CD8-positive, alpha-beta memory T cell (primary cell): ENCODE data around the gene NADSYN1. TPM values are rescaled to one million over a fixed set of nuclear protein-coding genes. Genes with fewer than 3 reads are reported as not detected.
"Not testable (repeated sequence)": the region's sequence is repeated elsewhere in the genome, so short reads cannot be mapped to it uniquely, and the experiment has no call there.

Source experiments
- CTCF ChIA-PET: fragments of 350-600 bp; sonication (Branson Sonifier 250); formaldehyde crosslinking; loops from one replicate; lab custom pipeline; 2021; ENCODE audit warnings: antibody characterized with exemption; lab: Charles Lee
- POLR2A ChIA-PET: fragments of 350-600 bp; sonication (Branson Sonifier 250); formaldehyde crosslinking; loops from one replicate; lab custom pipeline; 2021; ENCODE audit warnings: antibody characterized with exemption; lab: Charles Lee
- DNase-seq, 5 donors: peaks; one replicate each; pipeline versions ENCODE4 v3.0.0 to v3.0.0-alpha.2; 2020 to 2022; ENCODE audit warnings: mixed read lengths in 1 of 5
- H3K27ac ChIP-seq: one replicate; pipeline ENCODE4 v1.7.0; 2013; ENCODE audit warnings: low read depth, mild to moderate bottlenecking, low read length, moderate library complexity
- H3K27me3 ChIP-seq: 2 replicates; pipeline ENCODE4 v1.7.0; 2013; ENCODE audit warnings: low read length, mild to moderate bottlenecking; ENCODE audit not compliant: insufficient read depth, poor library complexity, severe bottlenecking
- H3K36me3 ChIP-seq: 2 replicates; pipeline ENCODE4 v1.7.0; 2013; ENCODE audit warnings: mild to moderate bottlenecking, low read length, moderate library complexity; ENCODE audit not compliant: insufficient read depth
- H3K4me1 ChIP-seq: 2 replicates; pipeline ENCODE4 v1.7.0; 2013; ENCODE audit warnings: mild to moderate bottlenecking, low read length, moderate library complexity; ENCODE audit not compliant: insufficient read depth
- H3K4me3 ChIP-seq: 2 replicates; pipeline ENCODE4 v1.7.0; 2013; ENCODE audit warnings: mild to moderate bottlenecking, low read length
- H3K9me3 ChIP-seq: 2 replicates; pipeline ENCODE4 v1.7.0; 2013; ENCODE audit warnings: mild to moderate bottlenecking, low read length
- H3K27ac Mint-ChIP-seq, 8 donors: one replicate each; pipeline ENCODE4 v1.8.0; 2020 to 2021; ENCODE audit warnings: mixed read lengths in 8 of 8, mild to moderate bottlenecking in 6 of 8, inconsistent platforms in 3 of 8, moderate library complexity in 3 of 8
- H3K27me3 Mint-ChIP-seq, 2 donors: one replicate each; pipeline ENCODE4 v1.8.0; 2020 to 2021; ENCODE audit warnings: mixed read lengths in 2 of 2, mild to moderate bottlenecking in 1 of 2, moderate library complexity in 1 of 2
- H3K36me3 Mint-ChIP-seq, 3 donors: one replicate each; pipeline ENCODE4 v1.8.0; 2020 to 2021; ENCODE audit warnings: mixed read lengths in 3 of 3, inconsistent platforms in 1 of 3, mild to moderate bottlenecking in 1 of 3
- H3K4me1 Mint-ChIP-seq, 3 donors: one replicate each; pipeline ENCODE4 v1.8.0; 2020 to 2021; ENCODE audit warnings: mixed read lengths in 3 of 3, inconsistent platforms in 1 of 3, mild to moderate bottlenecking in 1 of 3
- H3K4me3 Mint-ChIP-seq, 7 donors: one replicate each; pipeline ENCODE4 v1.8.0; 2020 to 2021; ENCODE audit warnings: mixed read lengths in 7 of 7, mild to moderate bottlenecking in 6 of 7, moderate library complexity in 4 of 7, inconsistent platforms in 2 of 7
- H3K9me3 Mint-ChIP-seq, 5 donors: one replicate each; pipeline ENCODE4 v1.8.0; 2020 to 2022; ENCODE audit warnings: mixed read lengths in 5 of 5, mild to moderate bottlenecking in 3 of 5, moderate library complexity in 2 of 5, inconsistent platforms in 1 of 5
- polyA plus RNA-seq: library from polyadenylated mRNA; unstranded; fragments of 300-500 nt; fragmentation: Illumina TruSeq; gene quantifications from one replicate; pipeline ENCODE4 v1.2.3, GENCODE V29; 2021
- total RNA-seq, 2 experiments: library from RNA; stranded (reverse); gene quantifications; one replicate each; pipeline ENCODE4 v1.2.3, GENCODE V29; 2021

NADSYN1 gene
- total and polyA plus RNA-seq, 3 experiments from 2014 or later, result 43.6 to 62.5 (median 60.3) TPM

GRCh38 chr11:71420455-71421241, 32.4 kb upstream of the NADSYN1 start:
- no peak overlapping the region for H3K4me3 Mint-ChIP-seq
- CTCF ChIA-PET, result no interaction called here

GRCh38 chr11:71421392-71421950, 31.5 kb upstream of the NADSYN1 start:
- Mint-ChIP-seq H3K27ac (no peak overlapping the region), H3K4me1 (no peaks in the 10 kb centered on the region), H3K36me3 (peaks cover 0 to 2% (median 0%) of the 10 kb centered on the region in 3 donors), H3K4me3 (no peak overlapping the region), H3K9me3 (no peaks in the 10 kb centered on the region), H3K27me3 (peaks cover 8 to 16% of the 10 kb centered on the region in 2 donors)
- ChIA-PET POLR2A (no interaction called here), CTCF (no interaction called here)
- no peaks in the 10 kb centered on the region for H3K36me3 ChIP-seq
- H3K27ac ChIP-seq, result no peak overlapping the region
- DNase-seq, result no peak
- H3K9me3 ChIP-seq, result no peaks in the 10 kb centered on the region
- H3K4me3 ChIP-seq, result no peak overlapping the region
- H3K27me3 ChIP-seq, result no peaks in the 10 kb centered on the region
- no peaks in the 10 kb centered on the region for H3K4me1 ChIP-seq

More at GRCh38 chr11:71420455-71421241, 32.4 kb upstream of the NADSYN1 start:
- Mint-ChIP-seq H3K9me3 (no peaks in the 10 kb centered on the region), H3K27ac (no peak overlapping the region), H3K27me3 (peaks cover 8 to 18% of the 10 kb centered on the region in 2 donors), H3K36me3 (peaks cover 0 to 2% (median 0%) of the 10 kb centered on the region in 3 donors), H3K4me1 (no peaks in the 10 kb centered on the region)
- DNase-seq, result no peak
- H3K9me3 ChIP-seq, result no peaks in the 10 kb centered on the region
- no peaks in the 10 kb centered on the region for H3K27me3 ChIP-seq
- POLR2A ChIA-PET, result no interaction called here
- H3K4me1 ChIP-seq, result no peaks in the 10 kb centered on the region
- H3K27ac ChIP-seq, result no peak overlapping the region
- H3K4me3 ChIP-seq, result no peak overlapping the region
- H3K36me3 ChIP-seq, result no peaks in the 10 kb centered on the region

GRCh38 chr11:71422318-71422717, 30.7 kb upstream of the NADSYN1 start:
- H3K36me3 ChIP-seq, H3K4me3 Mint-ChIP-seq, POLR2A ChIA-PET, DNase-seq, H3K9me3 ChIP-seq, H3K27ac Mint-ChIP-seq, CTCF ChIA-PET, H3K27me3 ChIP-seq, H3K27ac ChIP-seq, H3K4me1 ChIP-seq, H3K4me3 ChIP-seq, H3K36me3 Mint-ChIP-seq, H3K4me1 Mint-ChIP-seq, H3K9me3 Mint-ChIP-seq: not testable (repeated sequence)
- H3K27me3 Mint-ChIP-seq, result peaks cover 6 to 14% of the 10 kb centered on the region in 2 donors

- Mint-ChIP-seq H3K4me1 (no peaks in the 10 kb centered on the region), H3K4me3 (no peak overlapping the region), H3K27me3 (peaks cover 5 to 14% of the 10 kb centered on the region in 2 donors), H3K9me3 (no peaks in the 10 kb centered on the region), H3K36me3 (peaks cover 0 to 2% (median 0%) of the 10 kb centered on the region in 3 donors), H3K27ac (no peak overlapping the region)
- DNase-seq, result no peak
- Histone ChIP-seq H3K27me3 (no peaks in the 10 kb centered on the region), H3K4me1 (no peaks in the 10 kb centered on the region), H3K27ac (no peak overlapping the region), H3K4me3 (no peak overlapping the region), H3K9me3 (no peaks in the 10 kb centered on the region), H3K36me3 (no peaks in the 10 kb centered on the region)
- ChIA-PET POLR2A (no interaction called here), CTCF (no interaction called here)
Measured at GRCh38 chr11:71423181-71423790, 29.7 kb upstream of the NADSYN1 start.

GRCh38 chr11:71425409-71425808, 27.6 kb upstream of the NADSYN1 start:
- no peak overlapping the region for H3K4me3 ChIP-seq
- H3K9me3 Mint-ChIP-seq, result no peaks in the 10 kb centered on the region
- peaks cover 2 to 11% of the 10 kb centered on the region in 2 donors for H3K27me3 Mint-ChIP-seq
- ChIA-PET POLR2A (no interaction called here), CTCF (interaction anchor here (0.6 kb wide), 1 partner anchor 41 kb away, joined by 3 read pairs; no protein-coding TSS in a partner anchor)
- no peaks in the 10 kb centered on the region for H3K36me3 Mint-ChIP-seq
- no peaks in the 10 kb centered on the region for H3K36me3 ChIP-seq
- H3K4me3 Mint-ChIP-seq, result no peak overlapping the region
- H3K4me1 Mint-ChIP-seq, result no peaks in the 10 kb centered on the region
- no peak overlapping the region for H3K27ac ChIP-seq
- H3K9me3 ChIP-seq, result no peaks in the 10 kb centered on the region
- no peak for DNase-seq
- H3K27me3 ChIP-seq, result no peaks in the 10 kb centered on the region
- H3K4me1 ChIP-seq, result no peaks in the 10 kb centered on the region
- peak overlapping the region in 1 of 8 donors; percentile 70 for H3K27ac Mint-ChIP-seq

GRCh38 chr11:71425860-71426259, 27.1 kb upstream of the NADSYN1 start:
- no peak for DNase-seq
- no peak overlapping the region for H3K27ac ChIP-seq

GRCh38 chr11:71426413-71426812, 26.6 kb upstream of the NADSYN1 start:
- no peaks in the 10 kb centered on the region for H3K27me3 ChIP-seq
- CTCF ChIA-PET, result no interaction called here

More at GRCh38 chr11:71425860-71426259, 27.1 kb upstream of the NADSYN1 start:
- Mint-ChIP-seq H3K4me3 (no peak overlapping the region), H3K27ac (peak overlapping the region in 1 of 8 donors; percentile 7), H3K36me3 (no peaks in the 10 kb centered on the region), H3K27me3 (peaks cover 2 to 6% of the 10 kb centered on the region in 2 donors), H3K4me1 (no peaks in the 10 kb centered on the region), H3K9me3 (no peaks in the 10 kb centered on the region)
- no peaks in the 10 kb centered on the region for H3K9me3 ChIP-seq
- no peaks in the 10 kb centered on the region for H3K27me3 ChIP-seq
- no peaks in the 10 kb centered on the region for H3K36me3 ChIP-seq
- H3K4me1 ChIP-seq, result no peaks in the 10 kb centered on the region
- POLR2A ChIA-PET, result no interaction called here
- CTCF ChIA-PET, result no interaction called here
- no peak overlapping the region for H3K4me3 ChIP-seq

GRCh38 chr11:71428861-71429435, 24.1 kb upstream of the NADSYN1 start:
- POLR2A ChIA-PET, result no interaction called here
- Histone ChIP-seq H3K9me3 (no peaks in the 10 kb centered on the region), H3K36me3 (no peaks in the 10 kb centered on the region), H3K27ac (no peak overlapping the region), H3K4me1 (no peaks in the 10 kb centered on the region), H3K27me3 (no peaks in the 10 kb centered on the region), H3K4me3 (no peak overlapping the region)
- no peak for DNase-seq
- CTCF ChIA-PET, result no interaction called here
- peaks cover 0 to under 1% (median 0%) of the 10 kb centered on the region in 3 donors for H3K36me3 Mint-ChIP-seq
- no peaks in the 10 kb centered on the region for H3K9me3 Mint-ChIP-seq
- H3K4me1 Mint-ChIP-seq, result no peaks in the 10 kb centered on the region
- H3K4me3 Mint-ChIP-seq, result no peak overlapping the region
- H3K27ac Mint-ChIP-seq, result no peak overlapping the region
- H3K27me3 Mint-ChIP-seq, result peaks cover 2 to 4% of the 10 kb centered on the region in 2 donors

More at GRCh38 chr11:71426413-71426812, 26.6 kb upstream of the NADSYN1 start:
- POLR2A ChIA-PET, result no interaction called here
- Mint-ChIP-seq H3K27me3 (peaks cover 2 to 4% of the 10 kb centered on the region in 2 donors), H3K4me1 (no peaks in the 10 kb centered on the region), H3K36me3 (no peaks in the 10 kb centered on the region), H3K9me3 (no peaks in the 10 kb centered on the region), H3K27ac (no peak overlapping the region), H3K4me3 (no peak overlapping the region)
- no peak for DNase-seq
- H3K4me1 ChIP-seq, result no peaks in the 10 kb centered on the region
- H3K9me3 ChIP-seq, result no peaks in the 10 kb centered on the region
- no peak overlapping the region for H3K4me3 ChIP-seq
- H3K27ac ChIP-seq, result no peak overlapping the region
- no peaks in the 10 kb centered on the region for H3K36me3 ChIP-seq
